ENCODE measurements around the gene CFAP251.
"Not testable (repeated sequence)": the region's sequence is repeated elsewhere in the genome, so short reads cannot be mapped to it uniquely, and the experiment has no call there.

CFAP251 gene

GRCh38 chr12:121917950-121918678 lies at the start of gene CFAP251:
Gene CFAP251, plus strand, starts transcription at chr12:121918592. Its CDS starts 2,714 bp downstream, at chr12:121921306.
- peak; percentile 72 to 73 for DNase-seq

DNA sequence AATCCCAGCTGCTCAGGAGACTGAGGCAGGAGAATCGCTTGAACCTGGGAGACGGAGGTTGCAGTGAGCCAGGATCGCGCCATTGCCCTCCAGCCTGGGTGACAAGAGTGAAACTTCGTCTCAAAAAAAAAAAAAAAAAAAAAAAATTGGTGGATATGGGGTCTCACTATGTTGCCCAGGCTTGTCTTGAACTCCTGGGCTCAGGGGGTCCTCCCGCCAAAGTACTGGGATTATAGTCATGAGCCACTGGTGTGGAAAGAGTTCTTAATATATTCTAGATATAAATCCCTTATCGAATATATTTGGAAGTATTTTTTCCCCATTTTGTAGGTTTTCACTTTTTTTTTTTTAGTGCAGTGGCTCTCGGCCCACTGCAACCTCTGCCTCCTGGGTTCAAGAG lies 49.2 kb upstream of the CFAP251 start:
- not testable (repeated sequence) for DNase-seq

DNA sequence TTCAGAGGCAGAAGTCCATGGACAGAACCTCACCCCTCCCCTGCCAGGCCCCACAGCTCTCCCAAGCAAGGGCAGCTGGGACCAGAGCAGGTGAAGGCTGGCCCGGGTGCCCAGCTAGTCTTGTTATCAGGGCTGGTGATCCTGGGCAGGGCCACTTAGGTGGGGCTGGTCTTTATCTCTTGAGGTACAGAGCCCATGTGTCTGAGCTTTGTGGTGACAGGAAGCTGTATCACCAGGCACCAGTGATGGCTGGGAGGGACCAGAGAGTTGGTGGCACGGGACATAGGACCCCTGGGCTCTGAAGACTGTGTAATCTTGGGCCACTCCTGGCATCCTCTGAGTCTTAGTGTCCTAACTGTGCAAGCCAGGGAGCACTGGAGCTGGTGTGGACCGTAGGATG lies 46.9 kb upstream of the CFAP251 start:
- DNase-seq, result no peak

- DNase-seq, result peak; percentile 28 to 53
Observed at GRCh38 chr12:121872546-121873215, 45.7 kb upstream of the CFAP251 start.

GRCh38 chr12:121873216-121873569 lies 45.2 kb upstream of the CFAP251 start:
- no peak for DNase-seq

DNA sequence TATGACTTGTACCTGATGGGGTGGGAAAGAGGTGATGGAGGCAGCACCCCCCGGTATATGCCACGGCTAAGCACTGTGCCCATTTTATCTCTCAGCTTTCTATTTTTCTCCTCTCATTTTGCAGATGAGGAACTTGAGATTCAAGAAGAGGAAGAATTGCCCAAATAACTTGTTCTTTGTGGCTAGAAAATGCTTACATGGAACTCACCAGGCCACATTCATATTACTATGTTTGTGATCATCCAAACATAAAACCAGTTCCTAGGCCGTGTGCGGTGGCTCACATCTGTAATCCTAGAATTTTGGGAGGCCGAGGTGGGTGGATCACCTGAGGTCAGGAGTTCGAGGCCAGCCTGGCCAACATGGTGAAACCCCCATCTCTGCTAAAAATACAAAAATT lies 44.3 kb upstream of the CFAP251 start:
- DNase-seq, result no peak

DNA sequence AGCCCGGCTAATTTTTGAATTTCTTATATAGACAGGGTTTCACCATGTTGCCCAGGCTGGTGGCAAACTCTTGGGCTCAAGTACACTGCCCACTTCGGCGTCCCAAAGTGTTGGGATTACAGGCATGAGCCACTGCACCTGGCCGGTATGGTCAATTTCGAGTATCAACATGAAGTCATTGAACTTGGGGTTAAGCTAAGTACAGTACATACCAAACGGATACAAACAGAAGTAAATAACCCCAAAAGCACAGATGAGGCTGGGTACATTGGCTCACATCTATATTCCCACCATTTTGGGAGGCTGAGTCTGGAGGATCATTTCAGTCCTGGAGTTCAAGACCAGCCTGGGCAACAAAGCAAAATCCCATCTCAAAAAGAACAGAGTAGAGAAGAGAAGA lies 42.8 kb upstream of the CFAP251 start:
- DNase-seq, result no peak

GRCh38 chr12:121876080-121876447 lies 42.3 kb upstream of the CFAP251 start:
- not testable (repeated sequence) for DNase-seq

- no peak for DNase-seq
Observed at GRCh38 chr12:121883315-121883660, 35.1 kb upstream of the CFAP251 start.

DNA sequence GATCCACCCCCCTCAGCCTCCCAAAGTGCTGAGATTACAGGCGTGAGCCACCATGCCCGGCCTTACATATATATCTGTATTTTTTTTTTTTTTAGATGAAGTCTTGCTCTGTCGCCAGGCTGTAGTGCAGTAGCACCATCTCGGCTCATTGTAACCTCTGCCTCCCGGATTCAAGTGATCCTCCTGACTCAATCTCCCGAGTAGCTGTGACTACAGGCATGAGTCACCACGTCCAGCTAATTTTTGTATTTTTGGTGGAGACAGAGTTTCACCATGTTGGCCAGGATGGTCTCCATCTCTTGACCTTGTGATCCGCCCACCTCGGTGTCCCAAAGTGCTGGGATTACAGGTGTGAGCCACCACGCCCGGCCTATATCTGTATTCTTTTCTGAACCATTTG lies 33.3 kb upstream of the CFAP251 start:
- not testable (repeated sequence) for DNase-seq

GRCh38 chr12:121888083-121888477 lies 30.3 kb upstream of the CFAP251 start:
- DNase-seq, result no peak

DNA sequence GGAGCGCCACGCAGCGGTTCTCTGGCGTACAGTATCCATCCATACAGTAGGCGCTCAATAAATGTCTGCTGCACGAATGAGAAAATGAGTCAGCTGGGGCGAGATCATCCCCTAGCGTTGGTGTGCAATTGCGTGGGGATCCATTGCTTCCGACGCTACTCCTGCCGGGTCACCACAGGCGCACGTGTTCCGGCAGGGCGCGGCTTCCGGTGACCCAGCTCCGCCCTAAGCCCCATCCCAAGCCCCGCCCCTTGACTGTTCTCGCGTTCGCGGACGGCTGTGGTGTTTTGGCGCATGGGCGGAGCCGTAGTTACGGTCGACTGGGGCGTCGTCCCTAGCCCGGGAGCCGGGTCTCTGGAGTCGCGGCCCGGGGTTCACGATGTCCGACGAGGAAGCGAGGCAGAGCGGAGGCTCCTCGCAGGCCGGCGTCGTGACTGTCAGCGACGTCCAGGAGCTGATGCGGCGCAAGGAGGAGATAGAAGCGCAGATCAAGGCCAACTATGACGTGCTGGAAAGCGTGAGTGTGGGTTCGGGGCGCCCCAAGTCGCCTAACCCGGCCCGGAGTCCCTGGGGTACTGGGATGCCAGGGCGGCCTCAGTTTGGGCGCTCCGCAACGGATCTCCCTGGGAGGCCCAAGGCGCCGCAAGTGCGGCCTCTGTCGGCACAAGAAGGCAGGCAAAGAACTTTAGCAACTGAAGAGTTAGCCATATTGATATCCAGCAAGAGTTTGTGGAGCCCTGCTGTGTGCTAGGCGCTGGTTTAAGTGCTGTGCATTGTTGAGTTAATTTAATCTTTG lies 29.7 kb upstream of the CFAP251 start, which contains the start of gene PSMD9:
TSS of gene PSMD9 (plus strand) at position 313 of the 796 bp plus-strand sequence. CDS start at position 380, 67 bp downstream.
- peak; percentile 64 to 66 for DNase-seq

- DNase-seq, result no peak
Observed at GRCh38 chr12:121889274-121889624, 29.1 kb upstream of the CFAP251 start.

- DNase-seq, result not testable (repeated sequence)
Observed at GRCh38 chr12:121889661-121890060, 28.7 kb upstream of the CFAP251 start.

DNA sequence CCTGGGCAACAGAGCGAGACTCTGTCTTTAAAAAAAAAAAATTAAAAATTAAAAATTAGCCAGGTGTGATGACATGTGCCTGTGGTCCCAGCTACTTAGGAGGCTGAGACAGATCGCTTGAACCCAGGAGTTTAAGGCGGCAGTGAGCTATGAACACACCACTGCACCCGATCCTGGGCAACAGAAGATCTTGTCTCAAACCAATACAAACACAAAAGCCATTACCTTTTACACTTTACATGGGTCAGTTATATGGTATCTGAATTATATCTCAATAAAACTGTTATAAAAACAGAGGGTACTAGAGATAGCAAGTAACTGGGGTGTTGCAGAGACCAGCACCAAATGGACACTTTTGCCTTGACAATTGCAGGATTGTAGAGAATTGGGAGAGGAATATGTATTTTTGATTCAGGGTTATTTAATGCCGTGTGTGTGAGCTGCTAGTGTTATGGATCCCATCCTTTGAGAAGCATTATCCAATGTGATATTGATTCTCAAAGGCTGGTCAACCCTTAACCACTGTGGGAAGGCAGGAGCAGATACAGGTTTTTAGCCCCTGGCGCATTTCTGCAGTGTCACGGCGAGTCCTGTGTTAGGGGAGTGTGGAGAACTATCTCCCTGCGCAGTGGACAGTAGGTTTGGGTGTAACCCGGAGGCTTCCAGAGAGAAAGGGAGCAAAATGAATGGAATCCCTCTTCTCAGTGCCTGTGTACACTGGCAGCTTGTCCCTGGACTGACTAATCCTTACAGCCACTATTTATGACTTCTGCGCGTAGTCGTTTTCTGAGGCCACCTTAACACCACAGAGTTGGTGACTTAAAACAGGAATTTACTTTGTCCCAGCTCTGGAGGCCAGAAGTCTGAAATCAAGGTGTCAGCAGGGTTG lies 25.5 kb upstream of the CFAP251 start:
- DNase-seq, result no peak

GRCh38 chr12:121893961-121894460 lies 24.4 kb upstream of the CFAP251 start:
- no peak for DNase-seq

DNA sequence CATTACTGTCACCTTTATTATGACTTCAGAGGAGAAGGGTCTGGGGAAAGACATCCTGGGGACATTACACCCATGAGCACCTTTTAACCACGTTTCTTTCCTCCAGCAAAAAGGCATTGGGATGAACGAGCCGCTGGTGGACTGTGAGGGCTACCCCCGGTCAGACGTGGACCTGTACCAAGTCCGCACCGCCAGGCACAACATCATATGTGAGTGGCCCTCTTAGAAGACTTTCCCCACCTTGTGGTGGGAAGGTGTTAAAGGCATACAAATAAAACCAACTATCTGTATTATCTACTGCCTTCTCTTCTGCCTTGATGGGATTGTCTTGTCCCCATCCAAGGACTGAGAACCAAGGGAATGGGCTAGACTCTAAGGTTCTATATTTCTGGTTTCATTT lies 23.8 kb upstream of the CFAP251 start:
- no peak for DNase-seq

DNA sequence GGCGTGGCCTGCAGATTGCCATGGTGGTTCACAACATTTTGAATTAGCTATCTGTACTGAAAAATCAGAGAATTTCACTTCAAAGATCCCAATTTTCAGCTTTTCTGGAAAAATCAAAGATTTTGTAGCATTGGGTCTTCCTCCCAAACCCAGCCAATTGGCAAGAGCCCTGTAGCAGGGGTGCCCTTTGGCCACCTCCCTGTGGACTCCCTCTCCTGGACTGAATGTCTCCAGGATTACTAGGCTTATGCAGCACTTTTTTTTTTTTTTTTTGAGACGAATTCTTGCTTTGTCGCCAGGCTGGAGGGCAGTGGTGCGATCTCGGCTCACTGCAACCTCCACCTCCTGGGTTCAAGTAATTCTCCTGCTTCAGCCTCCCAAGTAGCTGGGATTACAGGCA lies 20.1 kb upstream of the CFAP251 start:
- no peak for DNase-seq

DNA sequence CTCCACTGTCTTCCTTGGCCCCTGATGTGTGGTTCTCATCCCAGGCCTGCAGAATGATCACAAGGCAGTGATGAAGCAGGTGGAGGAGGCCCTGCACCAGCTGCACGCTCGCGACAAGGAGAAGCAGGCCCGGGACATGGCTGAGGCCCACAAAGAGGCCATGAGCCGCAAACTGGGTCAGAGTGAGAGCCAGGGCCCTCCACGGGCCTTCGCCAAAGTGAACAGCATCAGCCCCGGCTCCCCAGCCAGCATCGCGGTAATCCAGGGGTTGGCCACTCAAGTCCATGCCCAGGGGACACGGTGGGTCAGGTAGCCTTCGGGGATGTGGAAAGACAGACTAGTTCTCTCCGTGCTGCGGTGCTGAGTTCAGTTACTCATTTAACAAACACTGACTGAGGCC lies 18.8 kb upstream of the CFAP251 start:
- DNase-seq, result no peak

GRCh38 chr12:121903202-121903601 lies 15.2 kb upstream of the CFAP251 start:
- DNase-seq, result no peak

GRCh38 chr12:121905746-121906145 lies 12.6 kb upstream of the CFAP251 start:
- DNase-seq, result no peak

GRCh38 chr12:121908702-121909101 lies 9.7 kb upstream of the CFAP251 start:
- DNase-seq, result no peak
